ENCODE measurements around the gene COPRS. TPM values are rescaled to one million over a fixed set of nuclear protein-coding genes. Genes with fewer than 3 reads are reported as not detected.

COPRS gene
- total and polyA plus RNA-seq, 2 of the 8 experiments (the other 6 are each of a cell fraction or from before 2014, with no cell fraction given): 40.9 to 49.3 TPM

DNA sequence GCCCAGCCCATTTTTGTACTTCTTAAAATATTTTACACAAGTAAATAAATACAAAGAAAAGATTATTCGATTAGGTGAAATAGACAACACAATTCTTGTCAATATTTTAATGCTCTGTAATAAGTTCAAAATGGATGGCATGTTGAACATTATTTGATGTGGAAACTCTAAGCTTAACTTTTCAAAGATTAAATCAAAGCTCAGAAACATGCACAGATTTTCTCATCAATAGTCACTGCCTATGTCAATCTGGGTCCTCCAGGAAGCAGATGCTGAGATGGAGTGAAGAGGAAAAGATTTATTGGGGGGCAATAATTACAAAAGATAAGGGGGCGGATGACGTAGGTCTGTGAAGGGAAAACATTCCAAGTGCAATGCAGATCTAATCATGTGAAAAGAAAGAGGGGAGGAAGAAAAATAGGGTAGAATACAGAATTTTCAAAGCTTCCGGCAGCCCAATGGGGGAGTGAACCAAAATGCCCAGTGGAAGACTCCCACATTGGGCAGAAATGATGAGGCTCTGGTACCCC lies 50.5 kb downstream of the COPRS start:
- H3K18ac ChIP-seq (ENCODE audit: extremely low read depth, low read length): no peak overlapping the region
- no peaks in the 10 kb centered on the region for H3K9me3 ChIP-seq (ENCODE audit: insufficient read depth in 2 of 2, low read depth in 1 of 2, low read length in 1 of 2)
- no peak overlapping the region for H2BK15ac ChIP-seq (ENCODE audit: low read length)
- WGBS, 2 experiments (ENCODE audit: extremely low coverage in 1 of 2, insufficient coverage in 1 of 2, insufficient read length in 1 of 2, insufficient replicate concordance in 2 of 2, low coverage in 1 of 2, low lambda C conversion rate in 2 of 2, missing lambda C conversion rate in 1 of 2): 96% methylated on average over 4 of the region's 4 CpGs; no CpG with 5 or more reads in 1 of the 2 experiments
- H3K23me2 ChIP-seq (ENCODE audit: low read depth, low read length): no peaks in the 10 kb centered on the region
- H4K20me1 ChIP-seq (replicated peaks in 1 of 2; ENCODE audit: control insufficient read depth in 1 of 2, insufficient read depth in 2 of 2, low read length in 2 of 2): no peaks in the 10 kb centered on the region
- no peak overlapping the region for H3K56ac ChIP-seq (replicated peaks; ENCODE audit: insufficient read length, low read depth, low read length)
- no peak for TF ChIP-seq POLR2AphosphoS5 (IDR thresholded peaks at IDR 0.05; ENCODE audit: low read depth, low read length)
- no peak overlapping the region for H3K27ac ChIP-seq (ENCODE audit: low read depth, low read length)
- POLR2A ChIA-PET (ENCODE audit: partially characterized antibody): interaction anchor here (0.9 kb wide), 1 partner anchor 9 kb away, joined by 3 read pairs; no protein-coding TSS in a partner anchor
- H2AK5ac ChIP-seq (ENCODE audit: low read depth, low read length): no peak overlapping the region
- no peak overlapping the region for H2BK120ac ChIP-seq (replicated peaks; ENCODE audit: low read depth, low read length)
- H2BK5ac ChIP-seq (ENCODE audit: low read depth, low read length): no peak overlapping the region
- no peak overlapping the region for H2AFZ ChIP-seq (ENCODE audit: low read length)
- H3K79me2 ChIP-seq (ENCODE audit: control insufficient read depth in 1 of 2, insufficient read depth in 2 of 2, low read length in 2 of 2): no peaks in the 10 kb centered on the region
- no peak overlapping the region for H4K5ac ChIP-seq (ENCODE audit: insufficient read length, low read depth, low read length)
- CTCF ChIA-PET (ENCODE audit: partially characterized antibody): no interaction called here
- no peak overlapping the region for H3K23ac ChIP-seq (ENCODE audit: insufficient read length)
- no peak overlapping the region for H3K9ac ChIP-seq (replicated peaks in 1 of 4; ENCODE audit: extremely low read depth in 1 of 4, low read depth in 3 of 4, low read length in 3 of 4)
- H4K91ac ChIP-seq (replicated peaks; ENCODE audit: insufficient read length, low read length): no peak overlapping the region
- H3K4me2 ChIP-seq (ENCODE audit: insufficient read depth in 1 of 2, low read depth in 2 of 2, low read length in 2 of 2): no peak overlapping the region
- FAIRE-seq: no peak
- H3K4ac ChIP-seq (replicated peaks; ENCODE audit: insufficient read length, low read depth, low read length): no peak overlapping the region
- H3K4me3 ChIP-seq (ENCODE audit: extremely low read depth in 1 of 4, insufficient read depth in 2 of 4, low read depth in 3 of 4, low read length in 4 of 4): no peak overlapping the region
- H3K79me1 ChIP-seq (ENCODE audit: low read depth, low read length): no peaks in the 10 kb centered on the region
- no peaks in the 10 kb centered on the region for H3K4me1 ChIP-seq (replicated peaks in 1 of 4; ENCODE audit: control insufficient read depth in 3 of 4, insufficient read depth in 4 of 4, low read length in 3 of 4)
- no peak overlapping the region for H4K8ac ChIP-seq (ENCODE audit: extremely low read depth, insufficient read depth, low read length)
- DNase-seq (ENCODE audit: low read depth in 1 of 2, low spot score in 2 of 2): no peak
- no peak overlapping the region for H2BK12ac ChIP-seq (ENCODE audit: low read depth, low read length)
- no peaks in the 10 kb centered on the region for H3K27me3 ChIP-seq (replicated peaks in 1 of 4; ENCODE audit: control insufficient read depth in 3 of 4, extremely low read depth in 1 of 4, insufficient read depth in 3 of 4, low read length in 3 of 4)
- H3K14ac ChIP-seq (ENCODE audit: insufficient read length): no peak overlapping the region
- no peak overlapping the region for H2BK20ac ChIP-seq (ENCODE audit: low read length)
- H3K36me3 ChIP-seq (ENCODE audit: control insufficient read depth in 2 of 4, insufficient read depth in 4 of 4, low read length in 3 of 4): no peaks in the 10 kb centered on the region
